OCI-LY7 (cell line): Measurements from ENCODE around the gene SLC45A1. TPM values are rescaled to one million over a fixed set of nuclear protein-coding genes. Genes with fewer than 3 reads are reported as not detected.
A peak's percentile ranks its signal among the peaks of the same experiment; 100 is the strongest.

Source experiments
- BruUV-seq: library from RNA; stranded (reverse); fragments of 400-500 nt; replicated peaks from 2 replicates; lab custom pipeline; 2021; lab: Mats Ljungman, UMichigan
- CTCF ChIA-PET: fragments of 300-600 bp; sonication (Branson Sonifier 250); formaldehyde crosslinking; loops from one replicate; lab custom pipeline; 2022; ENCODE audit warnings: antibody characterized with exemption; ENCODE audit not compliant: unreplicated experiment; lab: Charles Lee
- POLR2A ChIA-PET: fragments of 300-600 bp; sonication (Branson Sonifier 250); formaldehyde crosslinking; loops from one replicate; lab custom pipeline; 2022; ENCODE audit warnings: antibody characterized with exemption; lab: Charles Lee
- DNase-seq: peaks from one replicate; pipeline ENCODE4 v3.0.0-alpha.2; 2015; ENCODE audit warnings: low spot score
- H2AFZ ChIP-seq: fragments of 200-600 bp; sonication (generic), shearing (Covaris generic); 2 replicates; pipeline ENCODE4 v1.6.1; 2014; ENCODE audit warnings: mild to moderate bottlenecking, antibody characterized with exemption, low read length, moderate library complexity
- H3K27ac ChIP-seq: fragments of 200-600 bp; sonication (generic); 2 replicates; pipeline ENCODE4 v1.5.1; 2014; ENCODE audit warnings: mixed run types, low read depth, mild to moderate bottlenecking, moderate library complexity, low read length, inconsistent platforms; ENCODE audit not compliant: poor library complexity, severe bottlenecking
- H3K36me3 ChIP-seq: fragments of 200-600 bp; sonication (generic); 2 replicates; pipeline ENCODE4 v1.6.1; 2014; ENCODE audit warnings: mild to moderate bottlenecking, antibody characterized with exemption, low read length, moderate library complexity, mixed read lengths; ENCODE audit not compliant: insufficient read depth
- H3K4me1 ChIP-seq: fragments of 200-600 bp; sonication (generic); 2 replicates; pipeline ENCODE4 v1.5.1; 2014; ENCODE audit warnings: mild to moderate bottlenecking, low read length; ENCODE audit not compliant: insufficient read depth, poor library complexity, severe bottlenecking
- H3K4me2 ChIP-seq: fragments of 200-600 bp; sonication (generic); 2 replicates; pipeline ENCODE4 v1.6.1; 2014; ENCODE audit warnings: mild to moderate bottlenecking, low read length
- H3K4me3 ChIP-seq: fragments of 200-600 bp; sonication (generic); 2 replicates; pipeline ENCODE4 v1.5.1; 2014; ENCODE audit warnings: mild to moderate bottlenecking, low read depth, low read length; ENCODE audit not compliant: poor library complexity, severe bottlenecking
- H3K79me2 ChIP-seq: fragments of 200-600 bp; sonication (generic); 2 replicates; pipeline ENCODE4 v1.6.1; 2016; ENCODE audit warnings: low read depth, mild to moderate bottlenecking, low read length, moderate library complexity, mixed read lengths; ENCODE audit not compliant: insufficient read depth
- H3K9me2 ChIP-seq: fragments of 200-600 bp; sonication (generic); 2 replicates; pipeline ENCODE4 v1.6.1; 2016; ENCODE audit warnings: mild to moderate bottlenecking, low read length, mixed read lengths; ENCODE audit not compliant: insufficient read depth
- H3K9me3 ChIP-seq: fragments of 200-600 bp; sonication (generic); 2 replicates; pipeline ENCODE4 v1.6.1; 2014; ENCODE audit warnings: mild to moderate bottlenecking, mixed run types, low read length, mixed read lengths
- H4K20me1 ChIP-seq: fragments of 200-600 bp; sonication (generic); 2 replicates; pipeline ENCODE4 v1.6.1; 2014; ENCODE audit warnings: mild to moderate bottlenecking, antibody characterized with exemption, low read length, moderate library complexity, mixed read lengths; ENCODE audit not compliant: insufficient read depth
- CTCF ChIP-seq: fragments of 200-600 bp; sonication (generic); conservative IDR thresholded peaks from 2 replicates; pipeline ENCODE4 v1.5.1; 2014; ENCODE audit warnings: mild to moderate bottlenecking, antibody characterized with exemption, low read length, moderate library complexity, mixed read lengths
- EZH2phosphoT487 ChIP-seq: fragments of 200-600 bp; sonication (generic); IDR thresholded peaks from 2 replicates; pipeline ENCODE4 v1.6.1; 2018; ENCODE audit warnings: low read depth, borderline replicate concordance, mild to moderate bottlenecking, mixed run types, antibody characterized with exemption, low read length, moderate library complexity, mixed read lengths
- intact Hi-C: fragments of 100-400 bp; cut with micrococcal nuclease; formaldehyde crosslinking; loops from one replicate; pipeline ENCODE4 v1.10.0; 2022; ENCODE audit not compliant: unreplicated experiment
- total RNA-seq, 2 experiments: library from RNA; depleted of rRNA in 1 of 2; stranded (reverse); fragments of >200 nt in 1 of 2; shearing (Covaris generic) in 1 of 2; gene quantifications; 2 replicates each; pipeline ENCODE4 v1.2.3, GENCODE V29; 2014 to 2022

Gene SLC45A1
- total RNA-seq, 2 experiments from 2014 or later = not detected

- H2AFZ ChIP-seq = no peak overlapping the region
- CTCF ChIA-PET = interaction anchor here (0.6 kb wide), 1 partner anchor 53 kb away, joined by 4 read pairs; no protein-coding TSS in a partner anchor
- TF ChIP-seq CTCF (no peak), EZH2phosphoT487 (no peak)
Observed at GRCh38 chr1:8315573-8316475, 2.1 kb upstream of the SLC45A1 start.

GRCh38 chr1:8318436-8318835 lies 522 bp downstream of the SLC45A1 start:
- ChIA-PET POLR2A (no interaction called here), CTCF (no interaction called here)
- intact Hi-C loops = no loop called here
- no peaks in the 10 kb centered on the region for H3K9me3 ChIP-seq
- H4K20me1 ChIP-seq = no peaks in the 10 kb centered on the region
- no peak for TF ChIP-seq CTCF
- no peak for TF ChIP-seq EZH2phosphoT487
- H3K4me2 ChIP-seq = peak overlapping the region; percentile 69
- BruUV-seq = no TSS peak
- H3K27ac ChIP-seq = no peak overlapping the region
- H3K4me1 ChIP-seq = peaks cover 7% of the 10 kb centered on the region
- no peak for DNase-seq
- peak overlapping the region; percentile 59 for H3K4me3 ChIP-seq
- H3K79me2 ChIP-seq = no peaks in the 10 kb centered on the region
- no peaks in the 10 kb centered on the region for H3K9me2 ChIP-seq
- H3K36me3 ChIP-seq = no peaks in the 10 kb centered on the region
- peak overlapping the region; percentile 64; the same call in 1 of the 2 replicates for H2AFZ ChIP-seq

More at GRCh38 chr1:8315573-8316475, 2.1 kb upstream of the SLC45A1 start:
- Histone ChIP-seq H3K4me2 (no peak overlapping the region), H4K20me1 (no peaks in the 10 kb centered on the region), H3K9me2 (no peaks in the 10 kb centered on the region), H3K4me3 (no peak overlapping the region), H3K9me3 (no peaks in the 10 kb centered on the region), H3K4me1 (peaks cover 7% of the 10 kb centered on the region), H3K79me2 (no peaks in the 10 kb centered on the region), H3K36me3 (no peaks in the 10 kb centered on the region), H3K27ac (no peak overlapping the region)
- DNase-seq = no peak
- POLR2A ChIA-PET = interaction anchor here (0.5 to 0.6 kb wide), 2 partner anchors 17 to 338 kb away, joined by 3 to 6 read pairs; no protein-coding TSS in a partner anchor
- intact Hi-C loops = no loop called here
- BruUV-seq = no TSS peak

GRCh38 chr1:8321612-8322011 lies 3.7 kb downstream of the SLC45A1 start:
- TF ChIP-seq CTCF = no peak
- TF ChIP-seq EZH2phosphoT487 = no peak
- Histone ChIP-seq H3K9me2 (no peaks in the 10 kb centered on the region), H3K27ac (no peak overlapping the region), H3K36me3 (no peaks in the 10 kb centered on the region), H3K79me2 (no peaks in the 10 kb centered on the region), H3K4me3 (no peak overlapping the region), H3K9me3 (no peaks in the 10 kb centered on the region), H3K4me1 (peaks cover 7% of the 10 kb centered on the region), H4K20me1 (no peaks in the 10 kb centered on the region), H3K4me2 (no peak overlapping the region), H2AFZ (no peak overlapping the region)
- intact Hi-C loops = no loop called here
- POLR2A ChIA-PET = no interaction called here
- CTCF ChIA-PET = no interaction called here
- DNase-seq = no peak
- BruUV-seq = no TSS peak
